HPDE6-E6E7 (cell line): ENCODE results near the gene PSMA7.
A peak's percentile ranks its signal among the peaks of the same experiment; 100 is the strongest.

Experiments
- DNase-seq: peaks from one replicate; pipeline ENCODE4 v3.0.0; 2011; ENCODE audit warnings: missing footprints; ENCODE audit errors: extremely low spot score

Gene PSMA7

DNA sequence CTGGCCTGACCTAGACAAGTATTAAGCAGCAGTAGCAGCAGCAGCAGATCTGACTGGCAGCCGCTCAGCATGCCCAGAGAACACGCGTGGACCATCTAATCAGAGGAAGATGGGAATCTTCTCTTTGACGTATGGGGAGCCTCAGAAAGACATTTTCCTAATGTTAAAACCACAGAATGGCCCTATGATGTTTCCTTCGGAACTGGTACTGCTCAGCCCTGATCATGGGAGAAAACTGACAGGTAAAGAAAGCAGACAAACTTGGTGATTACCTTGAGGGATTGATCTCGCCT, 6.2 kb downstream of the PSMA7 start:
- no peak for DNase-seq

- peak; percentile 73 for DNase-seq
Observed at GRCh38 chr20:62136283-62137091, 6.7 kb downstream of the PSMA7 start.

GRCh38 chr20:62135573-62136266, 7.5 kb downstream of the PSMA7 start:
- no peak for DNase-seq

GRCh38 chr20:62134735-62135231, 8.4 kb downstream of the PSMA7 start:
- DNase-seq, result no peak

DNA sequence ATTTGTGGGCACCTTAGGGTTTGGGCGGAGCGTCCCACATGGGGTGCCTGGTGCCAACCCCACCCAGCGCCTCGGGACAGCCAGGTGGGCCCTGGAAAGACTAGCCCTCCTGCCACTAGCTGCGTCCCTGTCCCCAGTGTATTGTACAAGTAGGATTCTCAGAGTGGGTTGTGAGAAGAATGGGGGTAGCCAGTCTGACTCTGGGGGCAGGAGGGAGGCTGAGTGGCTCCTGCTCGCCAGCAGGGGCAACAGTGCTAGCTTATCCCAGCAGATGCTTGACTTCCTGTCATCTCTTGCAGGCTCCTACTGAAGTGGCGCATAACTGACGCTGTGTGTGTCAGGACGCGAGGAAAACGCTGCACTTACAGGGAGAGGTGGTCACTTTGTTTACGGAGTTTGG, 9.3 kb downstream of the PSMA7 start:
- DNase-seq, result no peak

DNA sequence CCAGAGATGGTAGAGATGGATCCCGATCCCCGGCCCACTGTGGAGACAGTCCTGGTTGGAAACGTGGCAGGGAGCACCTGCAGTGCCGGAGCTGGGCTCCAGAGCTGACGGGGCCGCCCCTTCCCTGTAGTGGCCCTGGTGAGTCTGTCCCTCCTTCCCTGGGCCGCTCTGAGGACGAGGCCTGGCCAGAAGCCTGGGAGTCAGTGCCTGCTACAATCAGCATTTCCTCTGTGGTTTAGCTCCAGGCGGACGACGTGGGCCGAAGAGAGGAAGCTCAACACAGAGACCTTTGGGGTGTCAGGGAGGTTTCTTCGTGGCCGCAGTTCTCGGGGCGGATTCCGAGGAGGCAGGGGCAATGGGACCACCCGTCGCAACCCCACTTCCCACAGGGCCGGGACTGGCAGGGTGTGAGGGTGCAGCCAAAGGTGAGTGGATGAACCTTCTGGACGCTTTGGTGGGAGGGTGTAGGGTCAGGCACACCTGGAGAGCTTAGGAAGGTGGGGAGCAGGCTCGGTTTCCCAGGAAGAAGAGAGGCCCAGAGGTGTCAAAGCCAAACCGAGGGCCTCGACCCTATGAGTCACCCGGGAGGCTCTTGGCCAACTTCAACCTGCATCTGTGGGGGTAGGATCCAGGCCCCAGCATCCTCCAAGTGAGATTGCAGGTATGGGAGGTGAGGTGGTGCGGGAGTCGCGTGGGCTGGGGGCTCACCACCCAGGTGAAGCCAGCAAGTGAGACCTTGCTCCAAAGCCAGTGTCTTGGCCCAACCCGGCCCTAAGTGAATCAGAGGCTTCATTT, 9.9 kb downstream of the PSMA7 start:
- DNase-seq, result no peak

DNA sequence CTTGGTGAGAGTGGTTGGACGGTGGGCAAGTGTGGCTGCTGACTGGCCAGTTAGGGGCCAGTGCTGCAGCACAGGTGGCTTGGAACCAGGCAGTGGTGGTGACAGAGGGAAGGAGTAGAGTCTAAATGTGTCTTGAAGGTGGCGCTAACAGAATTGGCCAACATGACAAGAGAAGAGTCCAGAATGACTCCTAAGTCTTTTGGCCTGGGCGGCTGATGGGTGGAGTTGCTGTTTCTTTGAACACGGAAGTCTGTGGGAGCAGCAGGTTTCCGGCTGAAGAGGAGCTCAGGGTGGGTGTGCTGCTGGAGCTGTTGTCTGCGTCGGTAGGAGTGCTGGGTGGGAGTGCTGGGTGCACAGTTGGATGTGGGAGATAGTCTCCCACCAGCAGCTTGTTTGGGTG, 10.8 kb downstream of the PSMA7 start:
- DNase-seq, result no peak

GRCh38 chr20:62131560-62132320, 11.5 kb downstream of the PSMA7 start:
- no peak for DNase-seq

GRCh38 chr20:62129731-62130531, 13.3 kb downstream of the PSMA7 start:
- DNase-seq, result no peak

DNA sequence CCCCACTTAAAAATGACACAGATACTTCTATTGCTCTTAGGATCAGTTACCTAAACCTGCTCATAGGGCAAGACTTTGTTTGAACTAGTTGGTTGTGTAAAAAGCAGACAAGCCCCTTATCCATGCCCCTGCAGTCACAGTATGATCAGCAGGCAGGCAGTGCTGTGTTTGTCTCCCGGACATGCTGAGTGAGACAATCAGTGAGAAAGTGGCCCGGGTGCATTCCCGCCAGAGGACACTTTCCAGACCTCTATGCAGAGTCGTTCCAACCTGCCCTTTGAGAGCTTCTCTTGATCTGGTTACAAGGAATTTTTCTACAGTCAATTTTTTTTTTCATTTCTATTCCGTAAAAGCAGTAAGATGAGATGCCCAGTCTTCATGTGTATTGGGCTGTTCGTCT, 14.7 kb downstream of the PSMA7 start:
- DNase-seq, result no peak

DNA sequence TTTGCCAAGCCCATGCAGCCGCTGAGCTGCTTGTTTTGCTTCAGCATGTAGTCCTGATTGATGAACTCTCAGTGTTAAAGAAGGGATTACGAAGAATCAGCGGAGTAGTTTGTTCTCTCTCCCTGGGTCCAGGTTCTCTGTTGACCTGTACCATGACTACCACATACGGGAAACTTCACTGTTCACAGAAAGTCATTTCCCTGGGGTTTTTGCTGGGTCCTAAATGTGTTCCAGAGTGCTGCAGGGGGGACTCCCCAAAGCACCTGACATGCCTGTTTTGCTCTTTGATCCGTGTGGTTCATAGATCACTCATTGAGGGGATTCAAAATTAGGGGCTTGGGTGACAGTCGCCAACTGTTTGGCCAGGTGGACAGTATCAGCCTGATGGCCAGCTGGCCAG, 15.4 kb downstream of the PSMA7 start:
- no peak for DNase-seq

GRCh38 chr20:62126141-62126540, 17.1 kb downstream of the PSMA7 start:
- no peak for DNase-seq

DNA sequence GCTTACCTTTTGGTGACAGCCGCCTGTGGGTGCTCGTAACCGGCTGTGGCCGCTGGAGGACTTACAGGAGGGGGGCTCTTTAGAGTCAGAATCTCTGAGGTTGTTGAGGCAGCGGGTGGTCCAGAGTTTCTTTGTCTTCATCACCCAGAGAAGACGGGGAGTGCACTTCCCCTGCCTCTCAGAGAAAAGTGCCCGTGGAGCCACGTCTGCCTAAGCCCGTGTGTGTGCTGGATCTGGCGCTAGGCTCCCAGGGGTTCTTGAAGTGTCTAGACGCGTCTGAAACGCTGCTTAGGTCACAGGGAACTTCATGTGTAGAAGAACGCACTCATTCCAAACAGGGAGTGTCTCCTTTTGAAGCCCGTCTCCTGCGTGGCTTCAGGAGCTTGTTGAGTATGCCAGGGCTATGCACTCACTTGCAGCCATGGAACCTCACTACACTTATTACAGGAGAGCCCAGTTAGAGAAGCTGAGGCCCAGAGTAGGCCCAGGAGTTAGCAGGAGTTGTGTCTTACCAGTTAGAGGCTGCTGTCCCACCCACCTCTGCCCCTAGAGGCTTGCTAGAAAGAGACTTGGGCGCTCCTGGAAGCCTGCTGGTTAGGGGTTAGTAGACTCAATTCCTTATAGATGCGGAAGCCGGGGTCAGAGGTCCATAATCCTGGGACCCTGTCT, 19.6 kb downstream of the PSMA7 start:
- no peak for DNase-seq

- DNase-seq, result peak; percentile 53
Observed at GRCh38 chr20:62122654-62123449, 20.3 kb downstream of the PSMA7 start.

- DNase-seq, result peak; percentile 99
Observed at GRCh38 chr20:62121776-62122653, 21.2 kb downstream of the PSMA7 start, which contains the start of gene LSM14B. Gene LSM14B (plus strand): TSS chr20:62122475. CDS start chr20:62122667, 192 bp downstream.

DNA sequence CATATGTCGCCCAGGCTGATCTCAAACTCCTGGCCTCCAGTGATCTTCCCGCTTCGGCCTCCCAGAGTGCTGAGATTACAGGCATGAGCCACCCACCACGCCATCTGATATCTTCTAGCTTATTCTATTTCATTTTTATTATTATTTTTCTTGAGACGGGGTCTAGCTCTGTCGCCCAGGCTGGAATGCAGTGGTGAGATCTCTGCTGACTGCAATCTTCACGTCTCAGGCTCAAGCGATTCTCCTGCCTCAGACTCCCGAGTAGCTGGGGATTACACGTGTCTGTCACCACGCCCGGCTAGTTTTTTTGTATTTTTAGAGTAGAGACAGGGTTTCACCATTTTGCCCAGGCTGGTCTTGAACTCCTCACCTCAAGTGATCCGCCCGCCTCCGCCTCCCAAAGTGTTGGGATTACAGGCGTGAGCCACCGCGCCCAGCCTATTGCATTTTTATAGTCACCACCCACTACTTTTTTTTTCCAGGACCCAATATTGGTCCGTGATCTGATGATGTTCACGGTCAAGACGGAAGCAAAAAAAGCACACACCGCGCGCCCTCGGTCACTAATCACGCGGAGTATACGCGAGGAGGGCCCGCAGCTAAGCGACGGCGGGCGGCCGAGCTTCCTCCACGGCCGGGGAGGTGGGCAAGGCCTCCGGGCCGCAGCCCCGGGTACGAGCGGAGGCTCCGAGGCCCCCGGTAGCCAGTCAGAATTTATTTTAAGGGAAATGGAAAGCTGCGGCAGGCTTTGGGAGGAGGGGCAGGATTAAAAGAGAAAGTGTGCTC, 22.0 kb downstream of the PSMA7 start:
- no peak for DNase-seq

DNA sequence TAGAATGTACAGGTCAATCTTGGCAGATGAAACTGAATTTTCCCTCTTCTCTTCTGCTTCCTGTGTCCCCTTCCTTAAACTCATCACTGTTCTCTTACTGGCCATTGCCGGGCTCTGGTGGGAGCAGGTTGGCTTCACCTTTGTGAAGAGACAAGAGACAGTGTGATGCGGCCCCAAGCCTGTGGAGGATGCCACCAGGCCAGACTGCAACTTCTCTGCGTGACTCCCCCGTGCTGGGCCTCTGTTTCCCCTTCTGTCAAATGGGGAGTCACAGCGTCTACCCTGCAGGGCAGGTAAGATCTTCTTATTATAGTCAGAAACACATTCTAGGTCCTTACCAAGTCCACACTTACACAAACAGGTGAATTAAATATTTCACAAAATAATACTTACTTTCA, 22.8 kb downstream of the PSMA7 start:
- DNase-seq, result no peak
